Testis (tissue), 3 donors: ENCODE measurements around the gene ASCC1. TPM values are rescaled to one million over a fixed set of nuclear protein-coding genes. Genes with fewer than 3 reads are reported as not detected.

Experiments
- DNase-seq: peaks from one replicate; pipeline ENCODE4 v3.0.0-alpha.2; 2019
- H3K27ac ChIP-seq, 2 donors: fragments of 200-600 bp; sonication (generic); one replicate each; pipeline ENCODE4 v1.5.1; 2019
- H3K27me3 ChIP-seq: fragments of 200-600 bp; sonication (generic); one replicate; pipeline ENCODE4 v1.5.1; 2019
- H3K36me3 ChIP-seq: fragments of 200-600 bp; sonication (generic); one replicate; pipeline ENCODE4 v1.5.1; 2017; ENCODE audit warnings: low read depth; ENCODE audit errors: missing control alignments
- H3K4me1 ChIP-seq: fragments of 200-600 bp; sonication (generic); one replicate; pipeline ENCODE4 v1.5.1; 2019
- H3K4me3 ChIP-seq, 2 donors: fragments of 200-600 bp; sonication (generic); one replicate each; pipeline ENCODE4 v1.5.1; 2017 to 2019
- H3K9me3 ChIP-seq: fragments of 200-600 bp; sonication (generic); one replicate; pipeline ENCODE4 v1.5.1; 2017
- CTCF ChIP-seq, 3 experiments: fragments of 450-650 bp in 2 of 3; fragments of 200-600 bp in 1 of 3; sonication (generic) in 1 of 3; IDR thresholded peaks; one replicate each; pipeline ENCODE4 v1.5.1; 2016 to 2019; ENCODE audit warnings: antibody characterized with exemption in 3 of 3, mild to moderate bottlenecking in 2 of 3, moderate library complexity in 1 of 3
- POLR2A ChIP-seq: fragments of 450-650 bp; IDR thresholded peaks from one replicate; pipeline ENCODE4 v1.6.1; 2017; ENCODE audit warnings: antibody characterized with exemption, mild to moderate bottlenecking, moderate library complexity
- WGBS, 2 donors: methylation state at CpG; one replicate each; pipeline ENCODE4 v1.1.5; 2018; 5-methylcytosine and 5-hydroxymethylcytosine counted together
- intact Hi-C: fragments of 100-400 bp; cut with DNase I; formaldehyde crosslinking; loops from one replicate; pipeline ENCODE4 v1.15.1; 2023; ENCODE audit warnings: low total_unique reads
- polyA plus RNA-seq: library from polyadenylated mRNA; stranded (reverse); fragments of 350-450 nt; fragmentation: Illumina TruSeq; extraction: RNeasy Lipid Tissue Mini Kit (QIAGEN cat#74804); gene quantifications from one replicate; pipeline ENCODE4 v1.2.3, GENCODE V29; 2014; ENCODE audit warnings: low read depth, low replicate concordance; ENCODE audit not compliant: insufficient read depth
- total RNA-seq, 2 donors: library from RNA; depleted of rRNA; stranded (reverse); fragments of >200 nt; gene quantifications; one replicate each; pipeline ENCODE4 v1.2.3, GENCODE V29; 2016

ASCC1 gene
- total and polyA plus RNA-seq, 3 donors from 2014 or later = 47.4 to 58.3 (median 48.8) TPM

- DNase-seq = peak; percentile 96
- Histone ChIP-seq H3K27ac (peak overlapping the region; percentile 87 to 90), H3K27me3 (no peaks in the 10 kb centered on the region), H3K4me3 (no peak overlapping the region), H3K36me3 (no peaks in the 10 kb centered on the region), H3K4me1 (peaks cover 80% of the 10 kb centered on the region), H3K9me3 (no peaks in the 10 kb centered on the region)
- intact Hi-C loops = no loop called here
- 6% methylated on average over 6 to 10 of the region's 10 CpGs for WGBS, 2 donors
- TF ChIP-seq POLR2A (no peak), CTCF (IDR thresholded peaks at IDR 0.05) (no peak)
Observed at GRCh38 chr10:72248468-72249151, 32.5 kb upstream of the ASCC1 start.

- Histone ChIP-seq H3K9me3 (no peaks in the 10 kb centered on the region), H3K27me3 (no peaks in the 10 kb centered on the region), H3K27ac (peak overlapping the region; percentile 73 to 90), H3K36me3 (no peaks in the 10 kb centered on the region), H3K4me3 (no peak overlapping the region), H3K4me1 (peaks cover 86% of the 10 kb centered on the region)
- WGBS, 2 donors = 20 to 53% methylated on average over 3 of the region's 3 CpGs
- intact Hi-C loops = no loop called here
- TF ChIP-seq CTCF (IDR thresholded peaks at IDR 0.05) = no peak
- TF ChIP-seq POLR2A = no peak
- DNase-seq = no peak
Observed at GRCh38 chr10:72245949-72246525, 30.0 kb upstream of the ASCC1 start.

GRCh38 chr10:72244573-72245038 is 28.5 kb upstream of the ASCC1 start:
- Histone ChIP-seq H3K27me3 (no peaks in the 10 kb centered on the region), H3K9me3 (no peaks in the 10 kb centered on the region), H3K27ac (peak overlapping the region; percentile 73 to 90), H3K36me3 (no peaks in the 10 kb centered on the region), H3K4me1 (peaks cover 77% of the 10 kb centered on the region), H3K4me3 (no peak overlapping the region)
- WGBS, 2 donors = 36 to 53% methylated on average over 5 of the region's 5 CpGs
- DNase-seq = no peak
- intact Hi-C loops = no loop called here
- TF ChIP-seq POLR2A (no peak), CTCF (IDR thresholded peaks at IDR 0.05) (no peak)

GRCh38 chr10:72243822-72244437 is 27.9 kb upstream of the ASCC1 start:
- Histone ChIP-seq H3K27me3 (no peaks in the 10 kb centered on the region), H3K4me1 (peaks cover 70% of the 10 kb centered on the region), H3K36me3 (no peaks in the 10 kb centered on the region), H3K4me3 (no peak overlapping the region), H3K27ac (peak overlapping the region; percentile 73 to 90), H3K9me3 (no peaks in the 10 kb centered on the region)
- WGBS, 2 donors = 47 to 55% methylated on average over 11 of the region's 11 CpGs
- DNase-seq = peak; percentile 65
- TF ChIP-seq POLR2A (no peak), CTCF (IDR thresholded peaks at IDR 0.05) (peak in 2 of 3 experiments; percentile 10 to 13)
- intact Hi-C loops = no loop called here
